CD4-positive, alpha-beta T cell (primary cell): ENCODE results near the gene NEK7. TPM values are rescaled to one million over a fixed set of nuclear protein-coding genes. Genes with fewer than 3 reads are reported as not detected.
A peak's percentile ranks its signal among the peaks of the same experiment; 100 is the strongest.

Experiments
- ATAC-seq: fragments of 200-7000 bp; cut with Tn5 transposase; one replicate; pipeline ENCODE4 v1.10.0; 2022; ENCODE audit warnings: mild to moderate bottlenecking; ENCODE audit not compliant: poor library complexity
- CTCF ChIA-PET: fragments of 350-600 bp; sonication (Branson Sonifier 250); formaldehyde crosslinking; loops from one replicate; lab custom pipeline; 2021; ENCODE audit warnings: antibody characterized with exemption, inconsistent platforms; lab: Charles Lee
- POLR2A ChIA-PET: fragments of 350-600 bp; sonication (Branson Sonifier 250); formaldehyde crosslinking; loops from one replicate; lab custom pipeline; 2021; ENCODE audit warnings: antibody characterized with exemption, inconsistent platforms; lab: Charles Lee
- DNase-seq, 14 experiments: peaks; one replicate each; pipeline ENCODE4 v3.0.0-alpha.2; 2013 to 2020; ENCODE audit warnings: mixed read lengths in 2 of 14
- H3K27ac ChIP-seq, 2 donors: one replicate each; pipeline versions ENCODE4 v1.5.1 to v1.7.0; 2013; ENCODE audit warnings: low read length in 2 of 2, low read depth in 1 of 2, mild to moderate bottlenecking in 1 of 2
- H3K27me3 ChIP-seq, 2 experiments: 1 replicate in 1 of 2; 2 replicates in 1 of 2; pipeline versions ENCODE4 v1.6.1 to v1.7.0; 2013; ENCODE audit warnings: low read length in 2 of 2, control low read depth in 1 of 2, mild to moderate bottlenecking in 1 of 2, moderate library complexity in 1 of 2; ENCODE audit not compliant: insufficient read depth in 2 of 2, control insufficient read depth in 1 of 2
- H3K36me3 ChIP-seq: one replicate; pipeline ENCODE4 v1.6.1; 2013; ENCODE audit warnings: low read length, control low read depth; ENCODE audit not compliant: insufficient read depth
- H3K4me1 ChIP-seq: one replicate; pipeline ENCODE4 v1.6.1; 2013; ENCODE audit warnings: low read length, control low read depth; ENCODE audit not compliant: insufficient read depth
- H3K4me3 ChIP-seq: one replicate; pipeline ENCODE4 v1.5.1; 2013; ENCODE audit warnings: mild to moderate bottlenecking, low read length, moderate library complexity
- H3K9me3 ChIP-seq, 2 experiments: 1 replicate in 1 of 2; 2 replicates in 1 of 2; pipeline versions ENCODE4 v1.6.1 to v1.7.0; 2013; ENCODE audit warnings: low read length in 2 of 2, mild to moderate bottlenecking in 2 of 2, control low read depth in 1 of 2, moderate library complexity in 1 of 2; ENCODE audit not compliant: control insufficient read depth in 1 of 2, insufficient read depth in 1 of 2
- H3K27ac Mint-ChIP-seq: one replicate; pipeline ENCODE4 v1.8.0; 2020; ENCODE audit warnings: mixed read lengths
- H3K27me3 Mint-ChIP-seq: one replicate; pipeline ENCODE4 v1.8.0; 2021; ENCODE audit warnings: mixed read lengths
- H3K36me3 Mint-ChIP-seq: one replicate; pipeline ENCODE4 v1.8.0; 2021; ENCODE audit warnings: low read depth, mixed read lengths
- H3K4me1 Mint-ChIP-seq: one replicate; pipeline ENCODE4 v1.8.0; 2021; ENCODE audit warnings: low read depth, mixed read lengths
- H3K4me3 Mint-ChIP-seq: one replicate; pipeline ENCODE4 v1.8.0; 2020; ENCODE audit warnings: mild to moderate bottlenecking, mixed read lengths
- H3K9me3 Mint-ChIP-seq: one replicate; pipeline ENCODE4 v1.8.0; 2020; ENCODE audit warnings: mixed read lengths
- CTCF ChIP-seq: fragments of 200-600 bp; IDR thresholded peaks from one replicate; pipeline ENCODE4 v1.8.0; 2022; ENCODE audit warnings: antibody characterized with exemption, mild to moderate bottlenecking
- intact Hi-C, 2 experiments: fragments of 100-400 bp; cut with DNase I in 1 of 2; cut with micrococcal nuclease in 1 of 2; formaldehyde crosslinking; loops; one replicate each; pipeline versions ENCODE4 v1.15.1 to v1.9.0; 2023 to 2025; cut with DNase I, micrococcal nuclease
- total RNA-seq, 174 experiments: library from RNA in 2 of 174; stranded (reverse) in 2 of 174; gene quantifications; one replicate each; pipeline ENCODE4 v1.2.3 and lab custom pipeline; 2021 to 2026

NEK7 gene
- total RNA-seq, 2 experiments from 2014 or later, result 11.8 to 13.0 TPM

DNA sequence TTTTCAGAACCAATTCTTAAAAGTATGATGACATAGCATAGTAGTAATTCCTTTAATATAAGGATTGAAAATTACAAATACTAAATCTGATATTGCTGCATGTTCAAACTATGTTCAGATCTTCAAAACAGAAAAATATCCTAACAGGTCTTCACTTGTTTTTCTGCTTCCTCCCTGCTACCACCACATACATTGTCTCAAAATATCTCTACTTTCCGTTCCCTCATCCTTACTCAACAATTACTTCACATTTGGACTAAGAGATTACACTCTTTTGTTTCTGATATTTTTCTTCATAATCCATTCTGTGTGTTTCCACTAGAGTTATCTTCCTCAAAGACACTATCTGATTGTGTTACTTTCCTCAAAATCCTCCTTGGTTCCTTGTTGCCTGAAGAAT lies 125.1 kb downstream of the NEK7 start:
- TF ChIP-seq CTCF, result no peak
- no peaks in the 10 kb centered on the region for H3K4me1 ChIP-seq
- DNase-seq, result no peak
- ChIA-PET CTCF (no interaction called here), POLR2A (no interaction called here)
- H3K4me3 ChIP-seq, result no peak overlapping the region
- peaks cover 18% of the 10 kb centered on the region for H3K36me3 ChIP-seq
- no peak overlapping the region for H3K27ac Mint-ChIP-seq
- no peaks in the 10 kb centered on the region for H3K27me3 Mint-ChIP-seq
- H3K36me3 Mint-ChIP-seq, result peaks cover 60% of the 10 kb centered on the region
- no peaks in the 10 kb centered on the region for H3K9me3 ChIP-seq
- no peaks in the 10 kb centered on the region for H3K27me3 ChIP-seq
- peaks cover 9% of the 10 kb centered on the region for H3K4me1 Mint-ChIP-seq
- H3K9me3 Mint-ChIP-seq, result no peaks in the 10 kb centered on the region
- intact Hi-C loops, result no loop called here
- no peak overlapping the region for H3K4me3 Mint-ChIP-seq
- no peak for ATAC-seq
- H3K27ac ChIP-seq, result no peak overlapping the region

GRCh38 chr1:198283222-198283621 lies 126.4 kb downstream of the NEK7 start:
- ATAC-seq (no peak), DNase-seq (no peak)
- ChIA-PET POLR2A (no interaction called here), CTCF (interaction anchor here (1.1 kb wide), 1 partner anchor 18 kb away, joined by 3 read pairs; no protein-coding TSS in a partner anchor)
- Histone ChIP-seq H3K36me3 (peaks cover 18% of the 10 kb centered on the region), H3K27me3 (no peaks in the 10 kb centered on the region), H3K27ac (no peak overlapping the region), H3K9me3 (no peaks in the 10 kb centered on the region), H3K4me1 (no peaks in the 10 kb centered on the region), H3K4me3 (no peak overlapping the region)
- H3K4me3 Mint-ChIP-seq, result no peak overlapping the region
- peaks cover 69% of the 10 kb centered on the region for H3K36me3 Mint-ChIP-seq
- H3K9me3 Mint-ChIP-seq, result no peaks in the 10 kb centered on the region
- no peaks in the 10 kb centered on the region for H3K27me3 Mint-ChIP-seq
- H3K4me1 Mint-ChIP-seq, result peaks cover 12% of the 10 kb centered on the region
- no peak for TF ChIP-seq CTCF
- intact Hi-C loops, result no loop called here
- no peak overlapping the region for H3K27ac Mint-ChIP-seq

- H3K27me3 Mint-ChIP-seq, result no peaks in the 10 kb centered on the region
- no peak for TF ChIP-seq CTCF
- H3K4me3 Mint-ChIP-seq, result no peak overlapping the region
- no peak overlapping the region for H3K4me3 ChIP-seq
- no peaks in the 10 kb centered on the region for H3K27me3 ChIP-seq
- H3K27ac ChIP-seq, result no peak overlapping the region
- ChIA-PET POLR2A (no interaction called here), CTCF (interaction anchor here (1.7 kb wide), 1 partner anchor 11 kb away, joined by 4 read pairs; no protein-coding TSS in a partner anchor)
- H3K36me3 ChIP-seq, result peaks cover 20% of the 10 kb centered on the region
- ATAC-seq, result no peak
- H3K4me1 Mint-ChIP-seq, result peaks cover 26% of the 10 kb centered on the region
- no peaks in the 10 kb centered on the region for H3K9me3 Mint-ChIP-seq
- intact Hi-C loops, result no loop called here
- H3K36me3 Mint-ChIP-seq, result peaks cover 62% of the 10 kb centered on the region
- H3K27ac Mint-ChIP-seq, result peak overlapping the region; percentile 11
- H3K4me1 ChIP-seq, result no peaks in the 10 kb centered on the region
- H3K9me3 ChIP-seq, result no peaks in the 10 kb centered on the region
- no peak for DNase-seq
These were observed 131.1 kb downstream of the NEK7 start for GRCh38 chr1:198287916-198288315.
